Esophagus (tissue), 2 donors: Measurements from ENCODE around the gene MKKS. TPM values are rescaled to one million over a fixed set of nuclear protein-coding genes. Genes with fewer than 3 reads are reported as not detected.

Experiments
- polyA plus RNA-seq, 2 donors: library from polyadenylated mRNA; stranded (reverse); fragments of 200-250 nt; gene quantifications; one replicate each; pipeline ENCODE4 v1.2.3, GENCODE V29; 2013
- donor health status: healthy with polysubstance abuse.
- donor health status: Bipolar disorder and iron deficiency.

MKKS gene
- polyA plus RNA-seq, 2 donors = 9.4 to 11.1 TPM

Other genes with a start within 250 kb of the MKKS start
- gene SNAP25, start 215.4 kb downstream of the MKKS start, polyA plus RNA-seq = under 1 TPM; 0.06 to 0.12 TPM
- 1 to 10 TPM; 1.2 to 4.4 TPM for gene SLX4IP, start 1.1 kb upstream of the MKKS start, polyA plus RNA-seq
- 10 to 100 TPM; 36.5 to 48.8 TPM for gene JAG1, start 239.8 kb upstream of the MKKS start, polyA plus RNA-seq